Measurements from ENCODE around the gene CDH24. TPM values are rescaled to one million over a fixed set of nuclear protein-coding genes. Genes with fewer than 3 reads are reported as not detected.

CDH24 gene
- total and polyA plus RNA-seq, 2 of the 13 experiments (the other 11 are each of a cell fraction or from before 2014, with no cell fraction given): 0.69 to 0.99 TPM

DNA sequence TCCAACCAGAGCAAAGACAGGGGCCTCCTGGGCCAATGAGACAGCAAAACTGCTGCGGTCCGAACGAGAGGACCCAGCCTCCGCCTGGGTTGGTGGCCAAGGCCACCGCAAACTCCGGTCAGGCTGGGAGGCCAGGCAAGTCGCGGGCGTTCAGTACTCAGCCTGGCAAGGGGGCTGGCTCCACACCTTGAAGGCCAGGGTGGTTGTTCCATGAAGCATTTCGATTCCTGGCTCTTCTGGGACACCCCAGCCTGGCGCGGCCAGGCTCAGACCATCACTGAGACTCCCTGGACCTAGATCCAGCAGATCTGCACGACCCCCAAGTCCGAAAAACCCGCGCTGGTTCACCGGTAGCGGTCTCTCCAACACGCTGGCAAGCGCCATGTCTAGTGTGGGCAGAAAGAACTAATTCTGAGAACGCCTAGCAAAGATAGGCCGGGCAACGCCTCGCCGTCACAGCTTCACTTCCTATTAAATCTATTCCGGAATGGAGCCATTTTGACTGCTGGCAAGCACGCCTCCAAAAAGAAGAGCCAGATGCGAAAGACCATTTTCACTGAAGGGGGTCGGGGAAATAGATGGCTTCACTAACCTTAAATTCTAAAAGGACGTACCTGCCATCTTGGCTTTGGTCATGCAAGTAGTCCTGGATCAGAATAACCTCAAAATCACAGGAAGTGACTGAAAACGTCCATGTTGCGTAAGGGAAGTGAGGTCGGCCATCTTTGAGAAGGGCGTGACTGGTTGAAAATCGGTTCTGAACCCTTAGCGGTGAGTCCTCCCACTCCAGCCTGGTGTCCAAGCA, 22.6 kb downstream of the CDH24 start, which contains the start of gene PSMB5 (continued):
- TF ChIP-seq, protein P1, sequence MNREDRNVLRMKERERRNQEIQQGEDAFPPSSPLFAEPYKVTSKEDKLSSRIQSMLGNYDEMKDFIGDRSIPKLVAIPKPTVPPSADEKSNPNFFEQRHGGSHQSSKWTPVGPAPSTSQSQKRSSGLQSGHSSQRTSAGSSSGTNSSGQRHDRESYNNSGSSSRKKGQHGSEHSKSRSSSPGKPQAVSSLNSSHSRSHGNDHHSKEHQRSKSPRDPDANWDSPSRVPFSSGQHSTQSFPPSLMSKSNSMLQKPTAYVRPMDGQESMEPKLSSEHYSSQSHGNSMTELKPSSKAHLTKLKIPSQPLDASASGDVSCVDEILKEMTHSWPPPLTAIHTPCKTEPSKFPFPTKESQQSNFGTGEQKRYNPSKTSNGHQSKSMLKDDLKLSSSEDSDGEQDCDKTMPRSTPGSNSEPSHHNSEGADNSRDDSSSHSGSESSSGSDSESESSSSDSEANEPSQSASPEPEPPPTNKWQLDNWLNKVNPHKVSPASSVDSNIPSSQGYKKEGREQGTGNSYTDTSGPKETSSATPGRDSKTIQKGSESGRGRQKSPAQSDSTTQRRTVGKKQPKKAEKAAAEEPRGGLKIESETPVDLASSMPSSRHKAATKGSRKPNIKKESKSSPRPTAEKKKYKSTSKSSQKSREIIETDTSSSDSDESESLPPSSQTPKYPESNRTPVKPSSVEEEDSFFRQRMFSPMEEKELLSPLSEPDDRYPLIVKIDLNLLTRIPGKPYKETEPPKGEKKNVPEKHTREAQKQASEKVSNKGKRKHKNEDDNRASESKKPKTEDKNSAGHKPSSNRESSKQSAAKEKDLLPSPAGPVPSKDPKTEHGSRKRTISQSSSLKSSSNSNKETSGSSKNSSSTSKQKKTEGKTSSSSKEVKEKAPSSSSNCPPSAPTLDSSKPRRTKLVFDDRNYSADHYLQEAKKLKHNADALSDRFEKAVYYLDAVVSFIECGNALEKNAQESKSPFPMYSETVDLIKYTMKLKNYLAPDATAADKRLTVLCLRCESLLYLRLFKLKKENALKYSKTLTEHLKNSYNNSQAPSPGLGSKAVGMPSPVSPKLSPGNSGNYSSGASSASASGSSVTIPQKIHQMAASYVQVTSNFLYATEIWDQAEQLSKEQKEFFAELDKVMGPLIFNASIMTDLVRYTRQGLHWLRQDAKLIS (CRISPR knock-in tag; IDR thresholded peaks at IDR 0.05): peak; percentile 83
- TF ChIP-seq ZNF468 (CRISPR knock-in tag; IDR thresholded peaks at IDR 0.05): 0 out of 2 replicates have a peak, but pooled peaks have one; percentile 75
- no peak for TF ChIP-seq FOXA1 (IDR thresholded peaks at IDR 0.05)
- TF ChIP-seq FOXA1 (CRISPR knock-in tag; IDR thresholded peaks at IDR 0.05): peak; percentile 4; the same call in 1 of the 2 replicates
- TF ChIP-seq BHLHE40 (IDR thresholded peaks at IDR 0.05; ENCODE audit: low read length): peak; percentile 36; the same call in 1 of the 2 replicates
- TF ChIP-seq, protein P2, sequence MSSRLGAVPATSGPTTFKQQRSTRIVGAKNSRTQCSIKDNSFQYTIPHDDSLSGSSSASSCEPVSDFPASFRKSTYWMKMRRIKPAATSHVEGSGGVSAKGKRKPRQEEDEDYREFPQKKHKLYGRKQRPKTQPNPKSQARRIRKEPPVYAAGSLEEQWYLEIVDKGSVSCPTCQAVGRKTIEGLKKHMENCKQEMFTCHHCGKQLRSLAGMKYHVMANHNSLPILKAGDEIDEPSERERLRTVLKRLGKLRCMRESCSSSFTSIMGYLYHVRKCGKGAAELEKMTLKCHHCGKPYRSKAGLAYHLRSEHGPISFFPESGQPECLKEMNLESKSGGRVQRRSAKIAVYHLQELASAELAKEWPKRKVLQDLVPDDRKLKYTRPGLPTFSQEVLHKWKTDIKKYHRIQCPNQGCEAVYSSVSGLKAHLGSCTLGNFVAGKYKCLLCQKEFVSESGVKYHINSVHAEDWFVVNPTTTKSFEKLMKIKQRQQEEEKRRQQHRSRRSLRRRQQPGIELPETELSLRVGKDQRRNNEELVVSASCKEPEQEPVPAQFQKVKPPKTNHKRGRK (CRISPR knock-in tag; IDR thresholded peaks at IDR 0.05): no peak
- TF ChIP-seq NFYB (CRISPR knock-in tag; IDR thresholded peaks at IDR 0.05): peak; percentile 53
- peak; percentile 65; the same call in 1 of the 2 replicates for TF ChIP-seq ZNF264 (CRISPR knock-in tag; IDR thresholded peaks at IDR 0.05)
- no peak; the same call in 1 of the 2 replicates for TF ChIP-seq RORA (CRISPR knock-in tag; IDR thresholded peaks at IDR 0.05)
- TF ChIP-seq FOXA3 (CRISPR knock-in tag; IDR thresholded peaks at IDR 0.05): no peak; the same call in 1 of the 2 replicates
- TF ChIP-seq FIP1L1 (IDR thresholded peaks at IDR 0.05; ENCODE audit: borderline replicate concordance, insufficient read depth, low read depth, low read length): 0 out of 2 replicates have a peak, but pooled peaks have one; percentile 70
- peak; percentile 98 for TF ChIP-seq HIVEP1 (CRISPR knock-in tag; IDR thresholded peaks at IDR 0.05)
- peak; percentile 31; the same call in 1 of the 2 replicates for TF ChIP-seq TBP (CRISPR knock-in tag; IDR thresholded peaks at IDR 0.05)
- peak; percentile 87 for TF ChIP-seq ZBTB20 (CRISPR knock-in tag; IDR thresholded peaks at IDR 0.05; ENCODE audit: borderline replicate concordance, low read depth)
- no peak; the same call in 1 of the 2 replicates for TF ChIP-seq JDP2 (CRISPR knock-in tag; IDR thresholded peaks at IDR 0.05; ENCODE audit: borderline replicate concordance)
- TF ChIP-seq PPARG (CRISPR knock-in tag; conservative IDR thresholded peaks at IDR 0.05): peak; percentile 74; the same call in 1 of the 2 replicates
- TF ChIP-seq MAF1 (CRISPR knock-in tag; IDR thresholded peaks at IDR 0.05; ENCODE audit: borderline replicate concordance): peak; percentile 81; the same call in 1 of the 2 replicates
- peak; percentile 67 for TF ChIP-seq ZNF616 (CRISPR knock-in tag; IDR thresholded peaks at IDR 0.05; ENCODE audit: low read depth)
- TF ChIP-seq ELF4 (CRISPR knock-in tag; IDR thresholded peaks at IDR 0.05; ENCODE audit: borderline replicate concordance): peak; percentile 98
- TF ChIP-seq, protein P3, sequence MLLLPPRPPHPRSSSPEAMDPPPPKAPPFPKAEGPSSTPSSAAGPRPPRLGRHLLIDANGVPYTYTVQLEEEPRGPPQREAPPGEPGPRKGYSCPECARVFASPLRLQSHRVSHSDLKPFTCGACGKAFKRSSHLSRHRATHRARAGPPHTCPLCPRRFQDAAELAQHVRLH (CRISPR knock-in tag; IDR thresholded peaks at IDR 0.05; ENCODE audit: borderline replicate concordance, low read depth): peak; percentile 86
- TF ChIP-seq RELA (CRISPR knock-in tag; IDR thresholded peaks at IDR 0.05): peak; percentile 8; the same call in 1 of the 2 replicates
- TF ChIP-seq GLI4 (CRISPR knock-in tag; IDR thresholded peaks at IDR 0.05; ENCODE audit: borderline replicate concordance): peak; percentile 65; the same call in 1 of the 2 replicates
- TF ChIP-seq ZFP36 (IDR thresholded peaks at IDR 0.05; ENCODE audit: borderline replicate concordance, low read depth, low read length, partially characterized antibody): no peak
- TF ChIP-seq GTF3A (CRISPR knock-in tag; conservative IDR thresholded peaks at IDR 0.05): no peak; the same call in 1 of the 2 replicates
